ENCODE results near the gene MYCN.

DNA sequence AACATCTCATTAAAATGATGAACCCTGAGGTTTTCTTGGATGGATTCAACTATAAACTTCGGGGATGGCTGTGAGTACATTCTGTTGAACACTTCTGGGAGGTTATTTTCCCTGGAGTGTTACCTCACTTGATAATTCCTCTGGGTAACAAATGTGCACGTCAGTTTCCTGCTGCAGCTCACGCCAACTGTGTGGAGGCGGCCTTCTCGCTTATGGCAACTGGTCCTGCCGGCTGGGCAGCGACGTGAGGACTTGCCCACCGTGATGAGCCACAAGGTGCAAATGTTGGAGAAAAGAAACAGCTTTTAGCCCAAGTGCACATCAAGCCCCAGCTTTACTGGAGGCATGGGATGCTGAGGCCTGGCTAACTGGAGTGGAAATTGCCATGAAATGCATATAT, 15.9 kb downstream of the MYCN start:
- no peak for TF ChIP-seq CTCF (IDR thresholded peaks at IDR 0.05)
- TF ChIP-seq POLR2A (IDR thresholded peaks at IDR 0.05): no peak
- TF ChIP-seq POLR2AphosphoS5 (IDR thresholded peaks at IDR 0.05): no peak
